Measurements from ENCODE around the gene GALNT17.

GALNT17 gene

DNA sequence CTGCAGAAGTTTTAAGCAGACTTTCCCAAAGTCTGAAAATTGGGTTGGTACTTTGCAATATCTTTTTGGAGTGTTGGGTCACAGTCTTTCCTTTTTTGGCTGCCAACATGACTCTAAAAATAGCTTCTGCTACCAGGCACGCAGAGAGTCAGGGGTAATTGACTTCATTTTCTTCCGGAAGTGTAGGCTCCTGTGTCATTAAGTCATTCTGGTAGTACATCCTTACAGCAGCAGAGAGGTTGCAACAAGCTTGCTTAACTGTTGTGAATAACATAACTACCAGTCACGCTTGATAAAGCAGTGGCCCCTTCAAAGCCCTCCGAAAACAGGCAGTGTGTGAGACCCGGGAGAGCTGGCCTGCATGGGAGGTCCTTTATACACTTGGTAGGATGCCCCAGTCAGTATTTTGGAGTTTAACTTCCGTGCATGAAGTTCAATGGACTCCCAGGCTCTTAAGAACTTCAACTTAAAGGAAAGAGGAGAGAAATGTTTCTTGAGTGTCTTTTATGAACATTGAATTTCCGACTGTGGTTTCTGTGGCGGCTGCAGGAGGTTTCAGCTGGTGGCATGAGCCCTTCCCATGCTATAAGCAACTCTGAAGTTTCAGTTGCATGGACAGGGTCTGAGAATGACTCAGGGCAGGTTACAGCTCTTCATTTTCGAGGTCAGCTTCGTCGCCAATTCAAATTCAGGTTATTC lies 310.7 kb downstream of the GALNT17 start:
- no peak overlapping the region for H3K4me3 ChIP-seq (ENCODE audit: low read depth, low read length)

DNA sequence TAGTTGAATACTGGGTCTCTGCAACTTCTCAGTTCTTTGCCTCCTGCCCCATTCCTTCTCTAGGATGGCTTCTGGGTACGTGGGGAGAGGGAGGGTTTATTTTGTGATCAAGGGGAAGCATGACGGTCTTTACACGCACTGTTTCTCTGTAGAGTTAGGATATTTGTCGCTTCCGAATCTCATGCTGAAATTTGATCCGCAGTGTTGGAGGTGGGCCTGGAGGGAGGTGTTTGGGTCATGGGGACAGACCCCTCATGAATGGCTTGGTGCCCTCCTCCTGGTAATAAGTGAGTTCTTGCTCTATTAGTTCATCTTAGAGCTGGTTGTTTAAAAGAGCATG lies 311.2 kb downstream of the GALNT17 start:
- no peak overlapping the region for H3K4me3 ChIP-seq (ENCODE audit: low read depth, low read length)

DNA sequence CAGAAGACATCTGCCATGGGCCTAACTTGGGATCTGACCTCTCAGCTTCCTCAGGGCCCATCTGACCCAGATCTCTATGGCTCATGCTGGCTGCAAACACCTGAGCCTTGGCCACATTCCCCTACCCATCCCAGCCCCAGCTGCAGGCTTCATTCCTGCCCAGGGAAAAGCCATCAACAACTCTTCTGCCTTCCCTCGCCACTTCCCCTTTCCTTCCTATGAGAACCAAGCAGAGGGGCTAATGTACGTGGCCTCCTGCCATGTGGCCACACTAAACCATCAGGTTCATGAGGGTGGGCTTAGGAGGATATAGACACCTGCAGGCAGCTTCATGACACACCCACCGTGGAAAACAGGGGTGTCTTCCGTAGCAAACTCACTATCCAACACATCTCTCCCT lies 312.2 kb downstream of the GALNT17 start:
- no peak overlapping the region for H3K4me3 ChIP-seq (ENCODE audit: low read depth, low read length)

DNA sequence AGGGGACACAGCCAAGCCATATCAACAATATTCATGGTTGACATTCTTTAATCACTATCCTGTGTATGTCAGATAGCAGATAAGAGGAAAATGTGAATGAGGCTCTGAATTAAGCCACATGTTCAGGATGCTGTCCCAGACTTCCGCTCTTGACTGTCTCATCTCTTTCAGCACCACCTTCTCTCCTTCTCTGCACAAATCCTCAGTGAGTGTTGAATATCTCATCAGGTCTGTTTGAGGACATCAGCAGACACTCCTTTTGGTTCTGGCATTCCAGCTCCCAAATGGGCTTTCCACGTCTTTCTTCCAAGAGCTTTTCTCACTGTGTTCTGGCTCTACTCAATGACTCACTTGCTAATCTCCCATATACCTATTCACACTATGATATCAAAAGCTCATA lies 321.7 kb downstream of the GALNT17 start:
- H3K4me3 ChIP-seq (ENCODE audit: low read depth, low read length) = no peak overlapping the region

DNA sequence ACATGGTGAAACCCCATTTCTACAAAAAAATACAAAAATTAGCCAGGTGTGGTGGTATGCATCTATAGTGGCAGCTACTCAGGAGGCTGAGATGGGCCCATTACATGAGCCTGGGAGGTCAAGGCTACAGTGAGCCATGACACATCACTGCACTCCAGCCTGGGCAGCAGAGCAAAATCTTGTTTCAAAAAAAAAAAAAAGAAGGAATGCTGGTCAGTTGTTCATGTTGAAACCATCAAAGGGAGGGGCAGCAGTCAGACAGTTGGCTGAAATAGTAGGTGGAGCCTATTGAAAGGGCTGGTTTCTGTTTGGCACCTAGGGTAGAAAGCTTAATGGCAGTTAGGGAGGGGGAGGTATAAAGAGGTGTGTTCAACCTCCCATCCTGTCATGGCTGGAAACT lies 323.0 kb downstream of the GALNT17 start:
- H3K4me3 ChIP-seq (ENCODE audit: low read depth, low read length) = no peak overlapping the region

DNA sequence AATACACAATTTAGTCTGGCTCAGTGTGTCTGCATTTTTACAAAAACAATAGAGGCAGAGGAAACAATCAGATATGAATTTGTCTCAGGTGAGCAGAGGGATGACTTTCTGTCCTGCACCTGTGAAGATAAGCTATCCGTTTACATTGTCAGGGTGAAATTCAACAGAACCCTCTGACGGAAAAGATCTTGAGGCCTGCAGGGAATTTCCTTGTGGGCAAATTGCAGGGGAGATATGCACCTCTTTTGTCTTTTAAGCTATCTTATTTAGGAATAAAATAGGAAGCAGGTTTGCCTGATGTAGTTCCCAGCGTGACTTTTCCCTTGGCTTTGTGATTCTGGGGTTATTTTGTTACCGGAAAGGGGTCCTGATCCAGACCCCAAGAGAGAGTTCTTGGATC lies 325.1 kb downstream of the GALNT17 start:
- H3K4me3 ChIP-seq (ENCODE audit: low read depth, low read length) = no peak overlapping the region

DNA sequence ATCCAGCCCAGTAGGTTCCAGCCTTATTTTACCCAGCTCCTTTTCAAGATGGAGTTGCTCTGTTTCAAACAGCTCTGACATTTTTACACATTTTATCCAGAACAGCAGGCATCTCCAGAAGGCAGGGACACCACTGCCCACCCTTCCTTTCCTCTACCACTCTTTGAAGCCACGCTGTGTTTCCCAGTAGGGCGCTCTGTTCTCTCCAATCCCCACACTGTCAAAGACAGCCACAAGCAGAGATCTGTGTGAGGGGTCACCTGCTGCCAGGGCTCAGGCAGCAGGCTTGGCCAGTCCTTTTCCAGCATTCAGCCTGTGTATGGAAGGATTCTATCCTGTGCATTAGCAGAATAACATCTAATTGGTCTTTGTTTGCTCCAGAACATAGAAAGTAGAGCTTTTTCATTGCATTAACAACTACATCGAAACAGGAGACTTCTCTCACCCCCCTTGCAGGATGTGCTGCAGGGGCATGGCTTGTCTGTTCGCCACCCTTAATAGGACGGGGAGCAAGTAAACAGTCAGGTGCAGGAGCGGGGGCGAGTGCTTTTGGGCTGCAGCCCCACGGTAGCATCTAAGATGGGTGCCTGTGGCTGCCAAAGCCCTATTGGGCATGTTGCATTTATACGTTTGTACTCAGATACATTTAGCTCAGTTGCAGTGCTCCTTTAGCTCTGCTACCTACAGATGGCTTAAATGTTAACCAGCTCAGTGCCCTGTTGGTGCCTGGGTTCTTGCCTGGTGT lies 326.1 kb downstream of the GALNT17 start:
- H3K4me3 ChIP-seq (ENCODE audit: low read depth, low read length) = no peak overlapping the region

DNA sequence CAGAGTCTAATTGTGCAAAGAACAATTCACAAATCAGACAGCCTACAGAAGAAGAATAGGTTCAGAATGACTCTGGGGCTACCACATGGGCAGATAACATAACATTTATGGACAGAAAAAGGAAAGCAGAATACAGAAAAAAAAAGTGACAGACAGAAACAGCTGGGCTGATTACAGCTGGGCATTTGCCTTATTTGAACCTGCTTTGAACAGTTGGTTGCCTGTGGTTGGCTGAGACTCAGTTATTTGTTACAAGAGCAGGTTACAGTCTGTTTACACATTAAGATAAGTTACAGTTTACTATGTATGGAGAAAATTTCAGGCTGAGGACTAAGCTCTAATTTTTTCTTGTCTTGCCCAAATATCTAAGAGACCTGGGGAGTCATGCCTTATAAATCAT lies 327.2 kb downstream of the GALNT17 start:
- H3K4me3 ChIP-seq (ENCODE audit: low read depth, low read length) = no peak overlapping the region

DNA sequence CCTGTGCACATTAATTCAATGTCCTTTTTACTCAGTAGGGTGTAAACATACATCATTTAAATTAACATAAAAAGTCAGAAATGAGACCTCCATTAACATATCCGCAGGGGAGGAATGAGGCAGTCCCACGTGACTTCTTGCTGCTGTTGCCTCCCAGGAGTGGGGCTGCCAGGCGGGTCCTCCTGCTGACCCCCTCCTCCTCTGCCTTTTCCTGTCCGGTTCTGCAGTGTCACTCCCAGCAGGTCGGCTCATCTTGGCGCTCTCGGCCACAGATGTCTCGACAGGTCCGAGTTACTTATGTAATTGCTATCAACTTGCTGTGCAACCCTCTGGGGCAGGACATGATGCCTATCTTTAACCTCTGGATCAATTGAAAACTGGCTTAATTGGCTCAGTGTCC lies 329.6 kb downstream of the GALNT17 start:
- no peak overlapping the region for H3K4me3 ChIP-seq (ENCODE audit: low read depth, low read length)

DNA sequence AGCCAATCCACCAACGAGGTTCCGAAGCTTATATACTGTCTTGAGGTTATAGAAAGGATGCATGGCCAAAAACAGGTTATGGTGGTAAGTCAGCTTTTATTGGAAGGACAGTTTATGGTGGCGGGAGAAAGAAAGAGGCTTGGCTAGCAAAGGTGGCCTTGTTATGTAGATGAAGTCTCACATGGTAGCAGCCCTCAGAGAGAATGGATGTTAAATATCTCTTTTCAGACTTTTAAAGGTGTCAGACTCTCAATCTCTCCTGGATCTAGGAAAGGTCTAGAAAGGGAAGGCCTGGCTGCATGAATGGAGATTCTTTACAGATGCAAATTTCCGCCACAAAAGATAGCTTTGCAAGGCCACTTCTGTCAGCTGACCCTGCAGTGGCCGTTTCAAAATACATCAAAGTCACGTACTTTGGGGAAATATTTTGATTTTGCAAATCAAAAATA lies 333.8 kb downstream of the GALNT17 start:
- H3K4me3 ChIP-seq (ENCODE audit: low read depth, low read length) = no peak overlapping the region

DNA sequence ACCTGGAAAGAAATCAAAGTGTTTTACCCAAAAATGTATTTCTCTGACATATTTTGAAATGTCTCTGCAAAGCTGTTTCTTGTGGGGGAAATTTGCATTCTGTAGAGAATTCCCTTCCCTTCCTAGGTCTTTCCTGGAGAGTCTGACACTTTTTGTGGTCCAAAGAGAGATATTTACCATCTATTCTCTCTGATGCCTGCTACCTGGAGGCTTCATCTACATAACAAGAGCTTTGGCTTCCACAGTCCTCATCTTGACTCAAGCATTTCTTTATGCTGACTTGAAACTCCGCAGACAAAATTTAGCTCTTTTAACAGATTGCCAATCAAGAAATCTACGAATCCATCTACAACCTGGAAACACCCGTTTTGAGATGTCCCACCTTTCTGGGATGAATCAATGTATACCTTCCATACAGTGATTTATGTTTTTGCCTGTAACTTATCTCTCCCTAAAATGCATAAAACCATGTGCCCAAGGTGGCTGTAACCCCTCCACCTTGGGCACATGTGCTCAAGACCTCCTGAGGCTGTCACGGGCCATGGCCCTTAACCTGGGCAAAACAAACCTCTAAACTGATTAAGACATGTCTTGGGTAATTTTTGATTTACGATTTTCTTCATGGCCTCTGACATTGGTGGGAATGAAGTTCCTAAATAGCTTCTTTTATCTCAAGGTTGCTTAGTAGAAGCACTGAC lies 334.7 kb downstream of the GALNT17 start:
- no peak overlapping the region for H3K4me3 ChIP-seq (ENCODE audit: low read depth, low read length)

DNA sequence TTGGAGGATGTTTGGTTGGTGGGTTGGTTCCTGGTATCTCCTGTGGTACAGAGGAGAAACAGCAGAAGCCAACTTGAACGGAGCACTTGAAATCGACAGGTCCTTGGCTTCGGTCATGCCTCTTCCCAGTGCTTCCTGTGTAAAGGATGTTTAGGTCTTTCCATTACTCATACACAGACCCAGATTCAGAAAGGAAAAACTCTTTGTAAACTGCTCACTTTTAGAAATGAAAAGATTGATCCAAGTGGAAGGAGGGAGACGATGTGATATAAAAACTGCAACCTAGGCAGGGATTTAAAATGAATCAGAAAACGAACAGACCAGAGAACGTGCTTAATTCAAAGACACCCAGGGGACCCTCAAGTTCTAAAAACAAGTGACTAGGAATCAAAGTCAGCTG lies 338.4 kb downstream of the GALNT17 start:
- H3K4me3 ChIP-seq (ENCODE audit: low read depth, low read length) = no peak overlapping the region

DNA sequence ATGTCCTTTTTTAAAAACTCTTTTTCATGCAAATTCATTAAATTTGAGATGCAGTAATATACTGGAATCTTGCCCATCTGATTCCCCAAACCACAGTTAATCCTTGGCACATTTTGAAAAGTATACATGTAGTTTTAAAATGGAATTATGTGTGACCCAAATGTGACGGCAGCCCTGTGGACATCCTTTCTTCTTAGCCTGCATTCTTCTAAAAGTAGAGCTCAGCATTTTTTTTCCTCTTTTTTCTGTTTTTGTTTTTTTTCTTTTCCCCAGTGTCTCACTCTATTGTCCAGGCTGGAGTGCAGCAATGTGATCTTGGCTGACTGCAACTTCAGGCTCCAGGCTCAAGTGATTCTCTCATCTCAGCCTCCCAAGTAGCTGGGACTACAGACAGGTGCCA lies 338.9 kb downstream of the GALNT17 start:
- H3K4me3 ChIP-seq (ENCODE audit: low read depth, low read length) = no peak overlapping the region

DNA sequence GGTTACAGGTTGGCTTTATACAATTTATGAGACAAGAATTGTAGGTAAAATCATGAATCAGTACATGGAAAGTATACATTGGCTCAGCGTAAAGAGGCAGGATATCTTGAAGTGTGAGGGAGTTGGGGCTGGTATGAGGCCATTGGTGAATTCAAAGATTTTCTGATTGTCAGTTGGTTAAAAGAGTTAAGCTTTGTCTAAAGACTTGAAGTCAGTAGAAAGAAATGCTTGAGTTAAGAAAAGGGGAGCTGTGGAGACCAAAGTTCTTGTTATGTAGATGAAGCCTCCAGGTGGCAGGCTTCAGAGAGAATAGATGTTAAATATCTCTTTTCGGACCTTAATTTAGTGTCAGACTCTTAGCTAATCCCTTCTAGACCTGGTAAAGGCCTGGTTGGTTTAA lies 341.0 kb downstream of the GALNT17 start:
- no peak overlapping the region for H3K4me3 ChIP-seq (ENCODE audit: low read depth, low read length)

DNA sequence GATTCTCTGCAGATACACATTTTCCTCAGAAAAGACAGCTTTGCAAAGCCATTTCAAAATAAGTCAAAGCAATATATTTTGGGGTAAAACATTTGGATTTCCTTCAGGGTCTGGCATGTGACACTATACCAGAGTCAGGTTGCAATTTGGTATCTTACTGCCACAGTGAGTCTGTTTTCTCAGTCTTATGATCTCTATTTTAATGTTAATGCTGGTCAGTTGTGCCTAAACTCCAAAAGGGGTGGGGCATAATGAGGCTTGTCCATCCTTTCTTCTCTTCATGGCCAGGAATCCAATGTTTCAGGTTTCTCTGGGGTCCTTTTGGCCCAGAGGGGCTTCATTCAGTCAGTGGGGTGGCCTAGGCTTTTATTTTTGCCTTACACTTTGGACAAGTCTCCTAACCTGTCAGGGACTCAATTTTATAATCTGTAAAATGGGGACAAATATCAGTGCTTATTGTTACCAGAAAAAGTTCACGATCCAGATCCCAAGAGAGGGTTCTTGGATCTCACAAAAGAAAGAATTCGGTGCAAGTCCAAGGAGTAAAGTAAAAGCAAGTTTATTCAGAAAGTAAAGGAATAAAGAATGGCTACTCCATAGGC lies 341.5 kb downstream of the GALNT17 start:
- H3K4me3 ChIP-seq (ENCODE audit: low read depth, low read length) = no peak overlapping the region

DNA sequence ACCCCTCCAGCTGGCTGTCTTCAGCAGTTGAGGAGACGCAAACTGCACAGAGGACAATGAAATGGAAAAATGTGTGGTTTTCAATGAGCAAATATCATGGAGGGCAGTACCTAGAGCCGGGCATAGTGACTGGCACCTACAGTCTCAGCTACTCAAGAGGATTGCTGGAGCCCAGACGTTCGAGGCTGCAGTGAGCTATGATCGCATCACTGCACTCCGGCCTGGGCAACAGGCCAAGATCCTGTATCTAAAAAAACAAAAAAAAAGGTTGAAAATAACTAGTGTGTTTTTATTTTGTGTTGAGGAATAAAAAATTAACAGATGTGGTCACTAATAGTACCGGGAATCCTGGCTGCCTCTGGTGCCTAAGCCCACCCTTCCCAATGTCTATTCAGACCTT lies 345.5 kb downstream of the GALNT17 start:
- no peak overlapping the region for H3K4me3 ChIP-seq (ENCODE audit: low read depth, low read length)

DNA sequence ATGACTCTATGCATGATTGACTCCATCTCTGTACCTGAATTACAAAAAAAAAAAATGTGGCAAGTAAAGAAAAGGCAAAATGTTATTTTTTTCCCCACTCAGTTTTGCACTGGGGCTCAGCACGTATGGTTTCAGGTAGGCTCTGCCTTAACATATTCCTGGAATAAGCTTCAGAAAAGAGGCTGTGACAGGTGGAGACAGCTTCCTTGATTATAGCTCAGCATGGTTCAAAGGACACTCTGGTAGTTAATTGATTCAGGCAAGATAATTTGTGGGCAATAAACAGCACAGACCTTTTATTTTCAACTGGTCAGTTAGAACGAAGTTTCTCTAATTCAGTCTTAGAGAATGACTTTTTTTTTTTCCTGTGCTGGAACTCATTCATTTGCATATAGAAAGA lies 347.3 kb downstream of the GALNT17 start:
- H3K4me3 ChIP-seq (ENCODE audit: low read depth, low read length) = no peak overlapping the region

DNA sequence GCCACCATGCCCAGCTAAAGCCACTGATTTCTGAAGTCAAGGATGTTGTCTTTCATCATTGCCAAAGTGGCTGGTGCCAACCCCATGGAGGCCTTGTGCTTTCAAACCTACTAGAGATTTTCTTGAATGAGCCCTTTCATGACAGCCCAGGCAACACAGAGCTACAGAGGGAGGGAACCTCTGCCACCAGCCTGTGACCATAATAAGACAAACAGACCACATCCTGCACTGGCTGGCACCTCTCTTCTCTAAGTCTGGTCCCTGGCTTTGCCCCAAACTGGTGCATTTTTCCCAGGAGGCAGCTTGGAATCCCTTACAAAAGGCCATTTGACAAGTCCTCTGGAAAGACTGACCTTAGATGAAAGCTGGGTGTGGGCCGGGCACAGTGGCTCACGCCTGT lies 348.8 kb downstream of the GALNT17 start:
- no peak overlapping the region for H3K4me3 ChIP-seq (ENCODE audit: low read depth, low read length)

DNA sequence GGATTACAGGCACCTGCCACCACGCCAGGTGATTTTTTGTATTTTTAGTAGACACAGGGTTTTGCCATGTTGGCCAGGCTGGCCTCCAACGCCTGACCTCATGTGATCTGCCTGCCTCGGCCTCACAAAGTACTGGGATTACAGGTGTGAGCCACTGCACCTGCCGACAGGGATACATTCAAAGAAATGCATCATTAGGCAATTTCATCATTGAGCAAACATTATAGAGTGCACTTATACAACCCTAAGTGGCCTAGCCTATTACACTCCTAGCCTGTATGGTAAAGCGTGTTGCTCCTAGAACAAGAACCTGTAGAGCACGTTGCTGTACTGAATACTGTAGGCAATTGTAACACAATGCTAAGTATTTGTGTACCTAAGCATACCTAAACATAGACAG lies 350.3 kb downstream of the GALNT17 start:
- no peak overlapping the region for H3K4me3 ChIP-seq (ENCODE audit: low read depth, low read length)

DNA sequence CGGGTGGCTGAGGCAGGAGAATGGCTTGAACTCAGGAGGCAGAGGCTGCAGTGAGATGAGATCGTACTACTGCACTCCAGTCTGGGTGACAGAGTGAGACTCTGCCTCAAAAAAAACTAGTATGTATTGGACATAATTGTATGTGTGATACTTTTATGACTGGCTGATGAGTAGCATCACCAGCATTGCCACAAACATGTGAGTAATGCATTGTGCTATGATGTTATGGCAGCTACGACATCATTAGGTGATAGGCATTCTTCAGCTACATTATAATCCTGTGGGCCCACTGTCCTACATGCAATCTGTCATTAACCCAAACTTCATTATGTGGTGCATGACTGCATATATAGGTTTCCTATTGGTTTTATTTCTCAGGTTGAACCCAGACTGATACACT lies 352.4 kb downstream of the GALNT17 start:
- no peak overlapping the region for H3K4me3 ChIP-seq (ENCODE audit: low read depth, low read length)

DNA sequence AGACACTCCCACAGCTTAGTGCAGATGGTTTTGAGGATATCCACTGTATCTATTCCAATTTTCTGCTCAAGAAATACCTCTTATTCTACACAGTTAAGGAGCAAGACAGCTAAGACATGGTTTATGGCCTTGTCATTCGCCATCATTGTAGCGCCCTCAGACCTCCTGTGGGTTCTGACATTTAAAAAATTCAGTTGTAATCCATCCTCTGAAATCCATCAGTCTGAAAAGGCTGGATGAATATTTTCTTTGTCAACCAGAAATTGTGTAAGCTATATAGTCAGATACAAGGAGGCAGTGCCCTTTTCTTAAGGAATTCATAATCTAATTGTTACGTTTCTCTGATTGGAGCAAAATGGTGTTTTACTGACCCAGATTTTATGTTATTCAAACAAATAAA lies 353.6 kb downstream of the GALNT17 start:
- no peak overlapping the region for H3K4me3 ChIP-seq (ENCODE audit: low read depth, low read length)

DNA sequence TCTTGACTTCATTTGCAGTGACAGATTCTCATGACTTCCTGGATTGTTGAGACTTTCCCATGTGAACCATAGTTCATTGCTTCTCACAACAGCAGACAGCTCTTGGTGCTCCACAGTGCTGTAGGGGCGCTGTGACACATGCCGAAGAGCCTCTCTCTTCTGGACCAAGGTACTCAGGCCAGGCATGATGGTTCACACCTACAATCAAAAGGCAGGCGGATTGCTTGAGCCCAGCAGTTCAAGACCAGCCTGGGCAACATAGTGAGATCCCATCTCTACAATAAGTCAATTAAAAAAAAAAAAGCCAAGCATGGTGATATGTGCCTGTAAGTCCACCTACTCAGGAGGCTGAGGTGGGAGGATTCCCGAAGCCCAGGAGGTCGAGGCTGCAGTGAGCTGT lies 354.5 kb downstream of the GALNT17 start:
- H3K4me3 ChIP-seq (ENCODE audit: low read depth, low read length) = no peak overlapping the region
